Activated naive CD4-positive, alpha-beta T cell treated with anti-CD3 and anti-CD28 coated beads for 36 hours (primary cell): ENCODE measurements around the gene SNX27. TPM values are rescaled to one million over a fixed set of nuclear protein-coding genes. Genes with fewer than 3 reads are reported as not detected.
A peak's percentile ranks its signal among the peaks of the same experiment; 100 is the strongest.
"Not testable (repeated sequence)": the region's sequence is repeated elsewhere in the genome, so short reads cannot be mapped to it uniquely, and the experiment has no call there.

Experiments used
- CTCF ChIA-PET: fragments of 350-600 bp; sonication (Branson Sonifier 250); formaldehyde crosslinking; loops from one replicate; lab custom pipeline; 2021; ENCODE audit warnings: antibody characterized with exemption; lab: Charles Lee
- DNase-seq: peaks from one replicate; pipeline ENCODE4 v3.0.0-alpha.2; 2020
- H3K27ac Mint-ChIP-seq: one replicate; pipeline ENCODE4 v1.8.0; 2021; ENCODE audit warnings: mild to moderate bottlenecking, mixed read lengths
- H3K27me3 Mint-ChIP-seq: one replicate; pipeline ENCODE4 v1.8.0; 2021; ENCODE audit warnings: low read depth, mixed read lengths
- H3K36me3 Mint-ChIP-seq: one replicate; pipeline ENCODE4 v1.8.0; 2021; ENCODE audit warnings: low read depth, mixed read lengths
- H3K4me1 Mint-ChIP-seq: one replicate; pipeline ENCODE4 v1.8.0; 2021; ENCODE audit warnings: low read depth, mixed read lengths
- H3K4me3 Mint-ChIP-seq: one replicate; pipeline ENCODE4 v1.8.0; 2021; ENCODE audit warnings: mild to moderate bottlenecking, moderate library complexity, mixed read lengths
- H3K9me3 Mint-ChIP-seq: one replicate; pipeline ENCODE4 v1.8.0; 2021; ENCODE audit warnings: mixed read lengths
- intact Hi-C: fragments of 100-400 bp; cut with micrococcal nuclease; formaldehyde crosslinking; loops from one replicate; pipeline ENCODE4 v1.15.1; 2023
- total RNA-seq, 2 experiments: library from RNA; stranded (reverse); gene quantifications; one replicate each; pipeline ENCODE4 v1.2.3, GENCODE V29; 2021

The SNX27 gene
- total RNA-seq, 2 experiments from 2014 or later, result 22.9 to 23.6 TPM

DNA sequence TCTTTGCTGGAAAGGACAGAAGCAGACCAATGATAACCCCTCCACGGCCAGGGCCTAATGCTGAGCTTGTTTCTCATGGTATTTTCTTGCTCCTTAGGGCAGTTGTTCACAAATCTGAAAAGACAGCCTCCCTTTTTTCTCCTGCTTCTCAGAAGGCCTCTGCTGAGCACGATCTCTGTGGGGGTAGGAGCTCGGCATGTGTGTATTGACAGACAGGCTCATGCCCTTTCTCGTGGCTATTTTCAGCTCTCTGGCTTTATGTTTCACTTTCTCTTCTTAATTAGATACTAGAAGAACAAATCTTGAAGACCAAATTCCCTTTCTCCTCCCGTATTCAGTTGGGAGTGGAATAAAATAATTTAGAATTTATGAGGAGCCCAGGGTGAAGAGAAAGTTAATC is 108.7 kb downstream of the SNX27 start:
- Mint-ChIP-seq H3K4me1 (peaks cover 19% of the 10 kb centered on the region), H3K27me3 (peaks cover 57% of the 10 kb centered on the region), H3K36me3 (no peaks in the 10 kb centered on the region), H3K27ac (no peak overlapping the region), H3K4me3 (peak overlapping the region; percentile 47), H3K9me3 (no peaks in the 10 kb centered on the region)
- CTCF ChIA-PET, result interaction anchor here (1.3 kb wide), 2 partner anchors 14 to 246 kb away, joined by 3 to 6 read pairs; no protein-coding TSS in a partner anchor
- DNase-seq, result no peak
- intact Hi-C loops, result loop anchor here (5.0 kb wide), 1 partner anchor 178 kb away; the partner anchor contains the start of gene TUFT1

DNA sequence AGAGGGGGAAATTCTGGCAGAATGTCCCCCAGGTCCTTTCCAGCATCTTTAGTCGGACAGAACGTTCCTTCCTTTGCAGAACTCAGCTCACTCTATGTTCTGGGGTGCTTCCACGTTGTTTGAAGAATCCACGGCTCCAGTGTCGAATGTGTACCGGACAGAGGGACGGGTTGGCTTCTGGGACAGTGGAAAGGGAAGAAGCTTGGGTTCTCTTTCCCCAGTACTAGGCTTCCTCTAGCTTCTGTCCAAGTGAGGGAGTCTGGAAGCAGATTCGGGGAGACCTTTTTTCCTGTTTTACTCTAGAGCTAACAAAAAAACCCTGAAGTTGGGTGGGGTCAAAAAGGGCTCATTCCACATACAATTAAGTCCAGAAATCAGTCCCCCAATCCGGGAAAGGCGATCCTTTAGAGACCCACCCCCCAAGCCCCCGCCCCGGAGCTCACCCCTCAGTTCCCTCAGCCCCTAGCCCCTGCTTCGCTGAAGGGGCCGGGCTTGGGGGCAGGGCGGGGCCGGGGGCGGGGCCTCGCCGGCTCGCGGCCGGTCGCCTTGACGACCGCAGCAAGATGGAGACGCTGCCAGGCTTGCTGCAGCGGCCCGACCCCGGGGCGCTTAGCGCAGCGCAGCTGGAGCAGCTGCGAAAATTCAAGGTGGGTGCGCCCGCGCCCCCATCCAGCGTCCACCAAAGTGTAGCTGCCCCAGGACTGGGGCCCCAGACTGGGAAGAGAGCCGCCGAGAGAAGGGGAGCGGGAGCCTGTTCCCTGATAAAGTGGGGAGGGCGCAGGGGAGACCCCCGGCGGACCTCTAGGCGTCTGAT is 109.3 kb downstream of the SNX27 start, which contains the start of gene RIIAD1:
Gene RIIAD1 (plus strand): TSS at position 549 of the 814 bp plus-strand sequence. CDS start 15 bp downstream, at position 564.
- peak; percentile 31 for DNase-seq

DNA sequence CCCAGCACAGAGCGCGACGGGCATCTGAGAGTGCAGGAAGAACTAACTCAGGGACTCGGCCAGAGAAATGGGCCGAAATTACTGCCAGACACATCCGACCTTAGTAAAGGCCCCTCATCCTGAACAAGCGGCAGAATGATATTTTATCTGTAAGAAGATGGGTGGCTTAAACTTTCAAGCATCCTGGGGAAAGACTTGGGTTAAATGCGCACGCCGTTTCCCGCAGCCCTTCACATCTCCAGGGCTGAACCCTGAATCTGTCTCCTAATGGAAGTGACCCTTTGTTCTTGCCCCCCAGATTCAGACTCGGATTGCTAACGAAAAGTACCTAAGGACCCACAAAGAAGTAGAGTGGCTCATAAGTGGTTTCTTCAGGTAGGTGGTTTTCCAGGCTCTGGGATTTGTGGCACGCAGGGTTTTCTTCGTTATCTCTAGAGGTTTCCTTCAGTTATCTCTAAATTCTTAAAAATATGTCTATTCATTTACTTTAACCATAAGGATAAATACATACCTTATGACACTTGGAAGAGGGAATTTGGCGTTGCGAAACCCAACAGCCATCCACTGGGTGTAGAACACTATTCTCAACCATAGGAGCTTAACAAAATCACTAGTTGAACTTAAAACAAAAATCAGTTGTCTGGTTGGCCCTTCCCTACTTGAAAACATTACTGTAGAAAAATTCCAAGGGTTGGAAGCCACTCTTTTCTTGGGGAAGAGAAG is 110.1 kb downstream of the SNX27 start:
- intact Hi-C loops, result loop anchor here (5.0 kb wide), 1 partner anchor 180 kb away; the partner anchor contains the start of gene TUFT1
- Mint-ChIP-seq H3K27ac (no peak overlapping the region), H3K27me3 (peaks cover 57% of the 10 kb centered on the region), H3K4me1 (peaks cover 17% of the 10 kb centered on the region), H3K4me3 (peak overlapping the region; percentile 69), H3K36me3 (no peaks in the 10 kb centered on the region), H3K9me3 (no peaks in the 10 kb centered on the region)
- CTCF ChIA-PET, result interaction anchor here (0.6 to 1.3 kb wide), 3 partner anchors 101 to 164 kb away, joined by 3 to 6 read pairs (median 3); no protein-coding TSS in a partner anchor
- DNase-seq, result no peak

More for the DNA sequence above, 109.3 kb downstream of the SNX27 start, which contains the start of gene RIIAD1:
- Mint-ChIP-seq H3K27ac (no peak within 1 kb of the TSS), H3K9me3 (no peaks in the 10 kb centered on the region), H3K4me1 (peaks cover 19% of the 10 kb centered on the region), H3K36me3 (no peaks in the 10 kb centered on the region), H3K4me3 (peak within 1 kb of the TSS; percentile 69), H3K27me3 (peaks cover 57% of the 10 kb centered on the region)
- CTCF ChIA-PET, result interaction anchor here (1.3 kb wide), 2 partner anchors 14 to 247 kb away, joined by 3 to 6 read pairs; no protein-coding TSS in a partner anchor
- intact Hi-C loops, result loop anchor here (5.0 kb wide), 1 partner anchor 179 kb away; the partner anchor contains the start of gene TUFT1

GRCh38 chr1:151723726-151724370 is 112.0 kb downstream of the SNX27 start:
- H3K27ac Mint-ChIP-seq, result no peak overlapping the region
- intact Hi-C loops, result loop anchor here (5.0 kb wide), 1 partner anchor 182 kb away; the partner anchor contains the start of gene TUFT1
- H3K9me3 Mint-ChIP-seq, result no peaks in the 10 kb centered on the region
- CTCF ChIA-PET, result no interaction called here
- H3K4me1 Mint-ChIP-seq, result peaks cover 14% of the 10 kb centered on the region
- H3K27me3 Mint-ChIP-seq, result peaks cover 48% of the 10 kb centered on the region
- no peak for DNase-seq
- no peak overlapping the region for H3K4me3 Mint-ChIP-seq
- H3K36me3 Mint-ChIP-seq, result no peaks in the 10 kb centered on the region

DNA sequence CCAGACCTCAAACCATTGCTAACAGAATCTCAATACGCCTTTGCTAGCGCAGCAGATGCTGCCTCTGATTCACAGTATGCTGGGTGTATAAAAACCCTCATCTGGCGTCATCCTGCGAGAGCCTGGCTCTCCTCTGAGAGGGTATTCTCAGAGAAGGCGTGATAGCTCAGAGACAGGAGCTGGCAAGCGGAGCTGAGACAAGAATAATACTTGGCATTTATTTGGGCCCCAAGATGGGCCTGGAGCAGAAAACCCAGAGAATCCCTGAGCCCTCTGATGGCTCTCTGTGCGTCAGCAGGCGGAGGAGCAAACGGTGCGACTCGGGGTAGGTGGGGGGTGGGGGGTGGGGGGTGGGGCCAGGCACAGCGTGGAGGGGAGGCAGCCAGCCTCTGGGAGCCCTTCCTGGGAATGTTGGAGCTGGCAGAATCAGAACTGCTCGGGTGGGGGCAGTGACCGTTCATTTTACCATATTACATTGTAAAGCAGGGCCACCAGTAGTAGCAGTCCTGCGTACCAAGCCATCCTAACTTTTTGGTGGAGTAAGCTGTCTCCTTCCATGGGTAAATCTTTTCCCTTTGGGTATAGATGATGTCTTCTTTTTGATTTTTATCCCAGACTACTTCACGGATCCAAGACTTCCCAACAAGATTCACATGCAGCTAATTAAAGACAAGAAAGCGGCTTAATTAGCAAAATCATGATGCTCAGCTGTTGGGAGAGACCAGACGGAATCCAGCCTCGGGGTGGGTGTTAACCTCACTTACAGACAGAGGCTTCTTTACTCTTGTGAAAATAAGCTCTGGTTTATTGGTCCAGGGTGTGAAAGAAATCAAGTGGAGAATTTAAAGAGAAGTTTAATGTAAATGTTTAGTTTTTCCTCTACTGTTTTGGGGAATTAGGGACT is 116.6 kb downstream of the SNX27 start:
- CTCF ChIA-PET, result interaction anchor here (0.6 to 1.4 kb wide), 4 partner anchors 9 to 445 kb away, joined by 3 to 5 read pairs (median 3); no protein-coding TSS in a partner anchor
- no peak overlapping the region for H3K4me3 Mint-ChIP-seq
- no peak for DNase-seq
- no peak overlapping the region for H3K27ac Mint-ChIP-seq
- H3K27me3 Mint-ChIP-seq, result peaks cover 29% of the 10 kb centered on the region
- no peaks in the 10 kb centered on the region for H3K9me3 Mint-ChIP-seq
- H3K4me1 Mint-ChIP-seq, result no peaks in the 10 kb centered on the region
- intact Hi-C loops, result no loop called here
- H3K36me3 Mint-ChIP-seq, result no peaks in the 10 kb centered on the region

DNA sequence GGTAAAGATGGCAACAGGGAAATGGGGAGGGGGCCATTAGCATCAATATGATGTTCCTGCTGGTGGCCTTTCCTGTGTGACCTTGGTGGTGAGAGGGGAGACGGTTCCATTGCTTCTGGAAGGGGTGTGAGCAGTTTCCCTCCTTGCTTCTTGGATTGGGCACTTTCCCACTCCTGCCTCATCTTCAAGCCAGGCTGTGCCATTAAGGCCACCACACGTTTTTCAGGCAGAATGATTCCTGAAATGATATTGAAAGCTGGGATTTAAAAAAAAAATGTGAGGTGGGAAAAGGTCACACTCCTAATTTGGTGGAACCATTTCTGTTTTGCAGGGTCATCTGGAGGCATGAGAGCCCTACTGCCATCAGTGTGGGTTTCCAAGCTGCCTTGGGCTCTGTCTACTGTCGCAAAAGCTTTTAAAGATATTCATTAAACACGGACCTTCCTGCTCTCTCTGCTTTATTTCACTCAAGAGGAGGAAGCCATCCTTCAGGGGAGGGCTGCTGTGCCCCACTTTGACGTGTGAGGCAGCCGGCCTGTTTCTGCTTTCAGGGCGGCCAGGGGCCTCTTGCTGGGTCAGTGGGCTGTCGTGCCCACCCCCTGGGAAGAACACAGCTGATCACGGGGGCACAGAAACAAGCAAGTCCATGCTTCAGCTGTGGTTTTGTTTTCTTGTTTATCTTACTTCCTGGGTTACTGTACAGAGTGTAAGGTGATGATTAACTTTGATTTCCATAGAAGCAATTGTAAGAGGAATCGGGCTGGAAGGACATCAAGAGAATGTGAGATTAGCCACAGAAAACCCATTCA is 117.5 kb downstream of the SNX27 start:
- Mint-ChIP-seq H3K4me3 (no peak overlapping the region), H3K4me1 (no peaks in the 10 kb centered on the region), H3K27ac (no peak overlapping the region), H3K36me3 (no peaks in the 10 kb centered on the region), H3K27me3 (peaks cover 24% of the 10 kb centered on the region), H3K9me3 (no peaks in the 10 kb centered on the region)
- DNase-seq, result no peak
- intact Hi-C loops, result no loop called here
- CTCF ChIA-PET, result interaction anchor here (0.6 to 1.4 kb wide), 5 partner anchors 8 to 446 kb away, joined by 3 to 5 read pairs (median 3); no protein-coding TSS in a partner anchor

GRCh38 chr1:151729966-151730291 is 118.1 kb downstream of the SNX27 start:
- intact Hi-C loops, result no loop called here
- H3K27me3 Mint-ChIP-seq, result peaks cover 24% of the 10 kb centered on the region
- H3K27ac Mint-ChIP-seq, result no peak overlapping the region
- no peaks in the 10 kb centered on the region for H3K9me3 Mint-ChIP-seq
- H3K4me3 Mint-ChIP-seq, result no peak overlapping the region
- DNase-seq, result no peak
- no peaks in the 10 kb centered on the region for H3K36me3 Mint-ChIP-seq
- H3K4me1 Mint-ChIP-seq, result no peaks in the 10 kb centered on the region
- CTCF ChIA-PET, result interaction anchor here (1.0 kb wide), 1 partner anchor 45 kb away, joined by 3 read pairs; no protein-coding TSS in a partner anchor

- H3K27ac Mint-ChIP-seq, result no peak overlapping the region
- CTCF ChIA-PET, result interaction anchor here (0.6 to 2.2 kb wide), 5 partner anchors 18 to 175 kb away, joined by 3 to 9 read pairs (median 6); no protein-coding TSS in a partner anchor
- no peak overlapping the region for H3K4me3 Mint-ChIP-seq
- no peaks in the 10 kb centered on the region for H3K36me3 Mint-ChIP-seq
- H3K4me1 Mint-ChIP-seq, result no peaks in the 10 kb centered on the region
- no peak for DNase-seq
- H3K27me3 Mint-ChIP-seq, result peaks cover 4% of the 10 kb centered on the region
- H3K9me3 Mint-ChIP-seq, result peaks cover 15% of the 10 kb centered on the region
- intact Hi-C loops, result no loop called here
Measured at GRCh38 chr1:151733126-151733525, 121.3 kb downstream of the SNX27 start.

GRCh38 chr1:151733995-151734394 is 122.1 kb downstream of the SNX27 start:
- CTCF ChIA-PET, result interaction anchor here (0.6 to 2.6 kb wide), 18 partner anchors 8 to 404 kb away, joined by 3 to 19 read pairs (median 4); partner anchors contain the start of genes MRPL9 and RIIAD1
- H3K27me3 Mint-ChIP-seq, H3K4me3 Mint-ChIP-seq, H3K36me3 Mint-ChIP-seq, H3K4me1 Mint-ChIP-seq, DNase-seq, intact Hi-C loops, H3K27ac Mint-ChIP-seq: not testable (repeated sequence)
- H3K9me3 Mint-ChIP-seq, result peaks cover 18% of the 10 kb centered on the region

DNA sequence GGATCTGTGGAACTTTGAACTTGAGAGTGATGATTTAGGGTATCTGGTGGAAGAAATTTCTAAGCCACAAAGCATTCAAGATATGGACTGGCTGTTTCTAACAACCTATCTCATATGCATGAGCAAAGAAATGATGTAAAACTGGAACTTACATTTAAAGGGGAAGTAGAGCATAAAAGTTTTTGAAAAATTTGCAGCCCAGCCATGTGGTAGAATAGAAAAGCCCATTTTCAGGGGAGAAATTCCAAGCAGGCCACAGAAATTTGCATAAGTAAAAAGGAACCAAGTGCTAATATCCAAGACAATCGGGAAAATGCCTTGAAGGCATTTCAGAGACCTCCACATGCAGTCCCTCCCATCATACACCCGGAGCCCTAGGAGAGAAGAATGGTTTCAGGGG is 125.2 kb downstream of the SNX27 start:
- Mint-ChIP-seq H3K27ac (no peak overlapping the region), H3K4me1 (no peaks in the 10 kb centered on the region), H3K27me3 (no peaks in the 10 kb centered on the region), H3K4me3 (no peak overlapping the region), H3K36me3 (no peaks in the 10 kb centered on the region), H3K9me3 (peaks cover 18% of the 10 kb centered on the region)
- intact Hi-C loops, result no loop called here
- DNase-seq, result no peak
- CTCF ChIA-PET, result no interaction called here
